IPS-18a (cell line): Measurements from ENCODE around the gene D2HGDH.
A peak's percentile ranks its signal among the peaks of the same experiment; 100 is the strongest.
"Not testable (repeated sequence)": the region's sequence is repeated elsewhere in the genome, so short reads cannot be mapped to it uniquely, and the experiment has no call there.

Experiments
- H3K27ac ChIP-seq: one replicate; pipeline ENCODE4 v1.5.1; 2013; ENCODE audit warnings: low read length
- H3K27me3 ChIP-seq: one replicate; pipeline ENCODE4 v1.6.1; 2013; ENCODE audit warnings: mild to moderate bottlenecking, low read length; ENCODE audit not compliant: control insufficient read depth, insufficient read depth
- H3K36me3 ChIP-seq: one replicate; pipeline ENCODE4 v1.6.1; 2013; ENCODE audit warnings: low read depth, low read length; ENCODE audit not compliant: control insufficient read depth
- H3K4me1 ChIP-seq: one replicate; pipeline ENCODE4 v1.6.1; 2013; ENCODE audit warnings: low read depth, low read length; ENCODE audit not compliant: control insufficient read depth
- H3K4me3 ChIP-seq: one replicate; pipeline ENCODE4 v1.5.1; 2013; ENCODE audit warnings: low read length
- H3K9ac ChIP-seq: one replicate; pipeline ENCODE4 v1.6.1; 2013; ENCODE audit warnings: mild to moderate bottlenecking, low read length, moderate library complexity
- H3K9me3 ChIP-seq: one replicate; pipeline ENCODE4 v1.6.1; 2013; ENCODE audit warnings: low read depth, low read length; ENCODE audit not compliant: control insufficient read depth

D2HGDH gene

GRCh38 chr2:241728000-241728399 is 6.4 kb upstream of the D2HGDH start:
- Histone ChIP-seq H3K27me3 (no peaks in the 10 kb centered on the region), H3K4me1 (no peaks in the 10 kb centered on the region), H3K9me3 (peaks cover 3% of the 10 kb centered on the region), H3K9ac (no peak overlapping the region), H3K4me3 (no peak overlapping the region), H3K27ac (no peak overlapping the region), H3K36me3 (peaks cover 7% of the 10 kb centered on the region)

GRCh38 chr2:241728627-241729026 is 5.8 kb upstream of the D2HGDH start:
- H3K4me1 ChIP-seq = no peaks in the 10 kb centered on the region
- no peaks in the 10 kb centered on the region for H3K9me3 ChIP-seq
- peaks cover under 1% of the 10 kb centered on the region for H3K36me3 ChIP-seq
- H3K27me3 ChIP-seq = peaks cover 6% of the 10 kb centered on the region
- no peak overlapping the region for H3K9ac ChIP-seq
- H3K4me3 ChIP-seq = no peak overlapping the region
- no peak overlapping the region for H3K27ac ChIP-seq

DNA sequence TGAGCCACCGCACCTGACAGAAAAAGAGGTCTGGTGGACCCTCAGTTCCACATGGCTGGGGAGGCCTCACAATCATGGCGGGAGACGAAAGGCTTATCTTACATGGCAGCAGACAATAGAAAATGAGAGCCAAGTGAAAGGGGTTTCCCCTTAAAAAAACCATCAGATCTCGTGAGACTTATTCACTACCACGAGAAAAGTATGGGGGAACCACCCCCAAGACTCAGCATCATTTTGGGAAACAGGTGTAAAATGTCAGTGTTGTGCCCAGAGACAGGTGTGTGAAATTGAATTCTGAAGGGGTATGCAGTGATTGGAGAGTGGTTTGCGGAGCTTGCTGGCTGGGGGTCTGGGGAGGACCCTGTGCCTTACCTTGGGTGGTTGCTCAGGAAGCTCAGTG is 4.6 kb upstream of the D2HGDH start:
- no peak overlapping the region for H3K9ac ChIP-seq
- H3K36me3 ChIP-seq = no peaks in the 10 kb centered on the region
- H3K27ac ChIP-seq = no peak overlapping the region

DNA sequence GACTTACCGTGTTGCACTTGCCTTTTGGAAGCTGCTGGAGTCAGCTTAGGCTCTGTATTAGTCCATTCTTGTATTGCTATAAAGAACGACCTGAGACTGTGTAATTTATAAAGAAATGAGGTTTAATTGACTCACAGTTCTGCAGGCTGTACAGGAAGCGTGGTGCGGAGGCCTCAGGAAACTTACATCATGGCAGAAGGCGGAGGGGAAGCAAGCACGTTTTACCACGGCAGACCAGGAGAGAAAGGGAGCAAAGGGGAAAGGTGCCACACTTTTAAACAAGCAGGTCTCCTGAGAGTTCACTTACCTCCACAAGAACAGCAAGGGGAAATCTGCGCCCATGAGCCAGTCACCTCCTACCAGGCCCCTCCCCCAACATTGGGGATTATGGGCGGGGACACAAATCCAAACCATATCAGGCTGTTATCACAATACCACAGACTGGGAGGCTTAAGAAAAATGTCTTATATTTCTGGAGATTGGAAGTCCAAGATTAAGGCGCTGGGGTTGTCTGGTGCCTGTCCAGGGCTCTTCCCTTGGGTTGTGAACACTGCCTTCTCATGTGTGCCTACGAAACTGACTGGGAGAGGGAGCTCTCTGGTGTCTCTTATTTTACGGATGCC is 3.6 kb upstream of the D2HGDH start:
- no peak overlapping the region for H3K9ac ChIP-seq
- H3K27ac ChIP-seq = no peak overlapping the region
- no peaks in the 10 kb centered on the region for H3K9me3 ChIP-seq
- no peaks in the 10 kb centered on the region for H3K4me1 ChIP-seq
- no peak overlapping the region for H3K4me3 ChIP-seq
- peaks cover 18% of the 10 kb centered on the region for H3K27me3 ChIP-seq
- H3K36me3 ChIP-seq = no peaks in the 10 kb centered on the region

More for the DNA sequence above, 4.6 kb upstream of the D2HGDH start:
- Histone ChIP-seq H3K9me3 (no peaks in the 10 kb centered on the region), H3K4me3 (no peak overlapping the region), H3K27me3 (peaks cover 10% of the 10 kb centered on the region), H3K4me1 (no peaks in the 10 kb centered on the region)

DNA sequence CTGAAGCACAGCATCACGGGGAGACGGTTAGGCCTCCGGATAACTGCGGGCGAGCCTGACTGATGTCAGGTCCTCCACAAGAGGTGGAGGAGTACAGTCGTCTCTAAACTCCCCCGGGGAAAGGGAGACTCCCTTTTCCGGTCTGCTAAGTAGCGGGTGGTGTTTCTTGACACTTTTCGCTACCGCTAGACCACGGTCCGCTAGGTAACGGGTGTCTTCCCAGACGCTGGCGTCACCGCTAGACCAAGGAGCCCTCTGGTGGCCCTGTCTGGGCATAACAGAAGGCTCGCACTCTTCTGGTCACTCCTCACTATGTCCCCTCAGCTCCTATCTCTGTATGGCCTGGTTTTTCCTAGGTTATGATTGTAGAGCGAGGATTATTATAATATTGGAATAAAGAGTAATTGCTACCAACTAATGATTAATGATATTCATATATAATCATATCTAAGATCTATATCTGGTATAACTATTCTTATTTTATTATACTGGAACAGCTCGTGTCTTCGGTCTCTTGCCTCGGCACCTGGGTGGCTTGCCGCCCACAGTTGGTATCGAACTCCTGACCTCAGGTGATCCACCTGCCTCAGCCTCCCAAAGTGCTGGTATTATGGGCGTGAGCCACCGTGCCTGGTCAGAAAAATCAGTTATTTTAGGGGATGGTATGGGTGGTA is 1.8 kb upstream of the D2HGDH start:
- H3K9ac ChIP-seq, H3K9me3 ChIP-seq, H3K4me3 ChIP-seq, H3K36me3 ChIP-seq, H3K27ac ChIP-seq, H3K4me1 ChIP-seq: not testable (repeated sequence)
- peaks cover 23% of the 10 kb centered on the region for H3K27me3 ChIP-seq

- Histone ChIP-seq H3K4me3 (peak overlapping the region; percentile 50), H3K4me1 (no peaks in the 10 kb centered on the region), H3K27me3 (peaks cover 23% of the 10 kb centered on the region), H3K9ac (no peak overlapping the region), H3K36me3 (no peaks in the 10 kb centered on the region), H3K9me3 (no peaks in the 10 kb centered on the region), H3K27ac (no peak overlapping the region)
Measured at GRCh38 chr2:241733391-241734207, 831 bp upstream of the D2HGDH start.

GRCh38 chr2:241734208-241734466 is 293 bp upstream of the D2HGDH start:
- Histone ChIP-seq H3K9ac (no peak overlapping the region), H3K4me1 (no peaks in the 10 kb centered on the region), H3K9me3 (no peaks in the 10 kb centered on the region), H3K27me3 (peaks cover 23% of the 10 kb centered on the region), H3K4me3 (peak overlapping the region; percentile 50), H3K36me3 (no peaks in the 10 kb centered on the region), H3K27ac (no peak overlapping the region)

DNA sequence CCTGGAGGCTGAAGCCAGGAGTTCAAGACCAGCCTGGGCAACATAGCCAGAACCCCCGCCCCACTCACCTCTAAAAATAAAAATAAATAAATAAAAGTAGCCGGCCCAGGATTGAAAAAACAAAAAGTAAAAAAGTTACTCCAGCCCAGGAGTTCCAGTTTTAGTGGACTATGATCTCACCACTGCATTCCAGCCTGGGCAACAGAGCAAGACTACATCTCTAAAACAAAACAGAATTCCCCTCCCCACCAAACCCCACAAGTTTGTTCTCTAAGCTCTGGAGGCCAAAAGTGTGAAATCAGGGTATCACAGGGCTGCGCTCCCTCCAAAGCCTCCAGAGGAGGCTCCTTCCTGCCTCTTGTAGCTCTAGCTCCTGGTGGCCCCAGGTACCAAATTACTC is 1.7 kb downstream of the D2HGDH start:
- Histone ChIP-seq H3K4me1 (no peaks in the 10 kb centered on the region), H3K9me3 (no peaks in the 10 kb centered on the region), H3K27ac (no peak overlapping the region), H3K36me3 (no peaks in the 10 kb centered on the region), H3K4me3 (no peak overlapping the region), H3K27me3 (peaks cover 23% of the 10 kb centered on the region), H3K9ac (no peak overlapping the region)

- no peaks in the 10 kb centered on the region for H3K9me3 ChIP-seq
- H3K9ac ChIP-seq = no peak overlapping the region
- no peak overlapping the region for H3K27ac ChIP-seq
- H3K4me3 ChIP-seq = no peak overlapping the region
- H3K27me3 ChIP-seq = peaks cover 22% of the 10 kb centered on the region
- H3K4me1 ChIP-seq = no peaks in the 10 kb centered on the region
- H3K36me3 ChIP-seq = no peaks in the 10 kb centered on the region
Measured at GRCh38 chr2:241738040-241738686, 3.7 kb downstream of the D2HGDH start.

DNA sequence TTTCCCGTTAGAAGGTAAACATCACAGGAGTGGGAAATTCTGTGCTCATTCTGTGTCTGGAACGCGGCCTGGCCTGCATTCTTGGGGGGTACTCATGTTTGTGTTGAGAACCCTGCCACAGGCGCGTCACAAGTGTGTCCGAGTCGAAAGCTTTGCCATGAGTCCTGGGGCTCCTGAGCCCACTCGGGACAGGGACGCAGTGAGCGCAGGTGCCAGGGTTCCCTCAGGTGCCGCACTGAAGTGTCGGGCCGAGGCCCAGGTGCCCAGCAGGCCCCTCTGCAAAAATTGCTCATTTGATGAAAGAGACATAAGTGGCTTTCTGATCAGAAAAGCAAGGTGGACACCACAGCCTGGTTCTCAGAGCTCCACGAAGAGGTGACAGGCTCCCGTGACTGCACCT is 4.7 kb downstream of the D2HGDH start:
- Histone ChIP-seq H3K27me3 (peaks cover 13% of the 10 kb centered on the region), H3K9me3 (no peaks in the 10 kb centered on the region), H3K36me3 (no peaks in the 10 kb centered on the region), H3K9ac (no peak overlapping the region), H3K4me1 (no peaks in the 10 kb centered on the region), H3K27ac (no peak overlapping the region), H3K4me3 (no peak overlapping the region)

DNA sequence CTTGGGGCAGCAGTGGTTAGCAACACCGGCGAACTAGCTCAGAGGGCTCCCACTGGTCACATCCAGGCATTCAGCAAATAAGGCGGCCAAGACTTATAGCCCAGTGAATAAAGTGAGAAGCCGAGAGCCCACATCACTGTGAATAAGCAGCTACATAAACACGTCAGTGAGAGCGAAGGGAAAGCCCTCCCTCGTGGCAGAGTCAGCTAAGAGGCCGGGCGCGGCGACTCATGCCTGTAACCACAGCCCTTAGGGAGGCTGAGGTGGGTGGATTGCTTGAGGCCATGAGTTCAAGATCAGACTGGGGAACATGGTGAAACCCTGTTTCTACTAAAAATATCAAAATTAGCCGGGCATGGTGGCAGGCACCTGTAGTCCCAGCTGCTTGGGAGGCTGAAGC is 5.2 kb downstream of the D2HGDH start:
- Histone ChIP-seq H3K27me3 (peaks cover 13% of the 10 kb centered on the region), H3K9ac (no peak overlapping the region), H3K27ac (no peak overlapping the region), H3K4me3 (no peak overlapping the region), H3K9me3 (no peaks in the 10 kb centered on the region), H3K4me1 (no peaks in the 10 kb centered on the region), H3K36me3 (no peaks in the 10 kb centered on the region)
